SK-N-SH (cell line): ENCODE results near the gene CDKAL1.

Experiments used
- EP300 ChIP-seq, 2 experiments: IDR thresholded peaks; 2 replicates each; pipeline versions ENCODE4 v1.4.0 to v1.6.1; 2012; ENCODE audit warnings: borderline replicate concordance in 1 of 2, low read depth in 1 of 2, low read length in 1 of 2
- TF ChIP-seq, protein P1 (sequence below): fragments of 200-600 bp; sonication (generic); IDR thresholded peaks from 2 replicates; pipeline ENCODE4 v1.6.1; 2017; ENCODE audit warnings: antibody characterized with exemption, mild to moderate bottlenecking, moderate library complexity

GRCh38 chr6:20850686-20851416 is 316.6 kb downstream of the CDKAL1 start:
- TF ChIP-seq, protein P1, sequence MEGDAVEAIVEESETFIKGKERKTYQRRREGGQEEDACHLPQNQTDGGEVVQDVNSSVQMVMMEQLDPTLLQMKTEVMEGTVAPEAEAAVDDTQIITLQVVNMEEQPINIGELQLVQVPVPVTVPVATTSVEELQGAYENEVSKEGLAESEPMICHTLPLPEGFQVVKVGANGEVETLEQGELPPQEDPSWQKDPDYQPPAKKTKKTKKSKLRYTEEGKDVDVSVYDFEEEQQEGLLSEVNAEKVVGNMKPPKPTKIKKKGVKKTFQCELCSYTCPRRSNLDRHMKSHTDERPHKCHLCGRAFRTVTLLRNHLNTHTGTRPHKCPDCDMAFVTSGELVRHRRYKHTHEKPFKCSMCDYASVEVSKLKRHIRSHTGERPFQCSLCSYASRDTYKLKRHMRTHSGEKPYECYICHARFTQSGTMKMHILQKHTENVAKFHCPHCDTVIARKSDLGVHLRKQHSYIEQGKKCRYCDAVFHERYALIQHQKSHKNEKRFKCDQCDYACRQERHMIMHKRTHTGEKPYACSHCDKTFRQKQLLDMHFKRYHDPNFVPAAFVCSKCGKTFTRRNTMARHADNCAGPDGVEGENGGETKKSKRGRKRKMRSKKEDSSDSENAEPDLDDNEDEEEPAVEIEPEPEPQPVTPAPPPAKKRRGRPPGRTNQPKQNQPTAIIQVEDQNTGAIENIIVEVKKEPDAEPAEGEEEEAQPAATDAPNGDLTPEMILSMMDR = no peak
- no peak for TF ChIP-seq EP300 (IDR thresholded peaks at IDR 0.05; ENCODE audit: borderline replicate concordance in 1 of 2, low read depth in 1 of 2, low read length in 1 of 2)
